Stimulated activated CD8-positive, alpha-beta memory T cell treated with anti-CD3 and anti-CD28 coated beads, Interleukin-4, amount 100 ng/mL, for 4 hours (primary cell): ENCODE results near the gene SORD.
"Not testable (repeated sequence)": the region's sequence is repeated elsewhere in the genome, so short reads cannot be mapped to it uniquely, and the experiment has no call there.

Experiments used
- DNase-seq, 2 donors: peaks; one replicate each; pipeline ENCODE4 v3.0.0-alpha.2; 2020; ENCODE audit warnings: low read depth in 2 of 2, low spot score in 1 of 2

Gene SORD

DNA sequence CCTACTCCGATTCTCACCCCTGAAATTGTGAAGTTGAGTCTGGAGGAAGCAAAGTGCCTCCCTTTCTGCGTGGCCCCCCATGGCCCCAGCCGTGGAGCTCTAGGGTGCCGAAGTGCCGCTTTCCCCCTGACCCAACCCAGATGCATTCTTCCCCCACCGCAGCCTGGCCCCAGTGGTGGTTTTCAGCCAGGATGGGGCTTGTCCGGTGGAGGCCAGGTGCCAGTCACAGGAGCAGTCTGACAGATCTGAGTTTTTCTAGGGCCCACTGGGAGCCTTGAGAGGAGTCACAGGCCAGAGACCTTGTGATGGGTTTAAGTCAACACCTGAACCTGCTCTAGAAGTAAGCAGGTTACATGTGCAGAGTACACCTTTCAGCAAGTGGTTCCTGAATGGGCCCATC, 39.3 kb downstream of the SORD start:
- DNase-seq = not testable (repeated sequence)

DNA sequence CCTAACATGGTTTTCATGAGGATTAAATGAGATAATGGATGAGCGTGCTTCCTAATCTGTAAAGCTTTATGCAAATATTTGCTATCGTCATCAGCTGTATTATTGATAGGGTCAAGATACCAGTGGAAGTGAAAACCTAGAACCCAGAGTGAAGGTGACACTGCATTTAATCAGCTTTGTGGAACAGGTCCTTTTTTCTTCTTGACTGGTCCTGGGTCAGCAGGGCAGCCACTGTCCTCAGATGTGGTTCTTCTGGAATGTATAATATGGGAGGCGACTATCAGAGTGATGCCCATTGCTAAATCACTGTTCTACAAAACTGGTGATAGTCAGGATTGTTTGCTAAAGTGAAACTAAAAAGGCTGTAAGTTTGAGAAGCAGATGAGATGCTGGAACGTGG, 41.4 kb downstream of the SORD start:
- DNase-seq = no peak

DNA sequence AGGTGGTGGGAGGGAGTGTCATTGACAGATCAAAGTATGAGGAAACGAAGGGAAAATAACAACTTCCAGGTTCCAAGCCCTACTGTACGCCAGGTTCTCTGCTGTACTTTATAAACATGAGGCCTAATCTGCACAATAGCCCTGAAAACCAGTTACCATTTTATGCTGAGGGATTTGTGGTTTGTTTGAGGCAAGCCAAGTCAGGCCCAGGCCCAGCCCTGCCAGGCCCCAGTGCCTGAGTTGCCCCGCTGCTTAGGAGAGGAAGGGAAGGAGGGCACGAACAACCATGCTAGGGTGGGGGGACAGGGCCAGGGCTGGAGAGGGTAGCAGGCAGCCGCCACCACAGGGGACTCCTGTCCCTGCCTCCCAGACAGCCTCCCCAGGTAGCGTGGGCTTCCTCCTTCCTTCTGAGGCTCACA, 47.0 kb downstream of the SORD start:
- not testable (repeated sequence) for DNase-seq

DNA sequence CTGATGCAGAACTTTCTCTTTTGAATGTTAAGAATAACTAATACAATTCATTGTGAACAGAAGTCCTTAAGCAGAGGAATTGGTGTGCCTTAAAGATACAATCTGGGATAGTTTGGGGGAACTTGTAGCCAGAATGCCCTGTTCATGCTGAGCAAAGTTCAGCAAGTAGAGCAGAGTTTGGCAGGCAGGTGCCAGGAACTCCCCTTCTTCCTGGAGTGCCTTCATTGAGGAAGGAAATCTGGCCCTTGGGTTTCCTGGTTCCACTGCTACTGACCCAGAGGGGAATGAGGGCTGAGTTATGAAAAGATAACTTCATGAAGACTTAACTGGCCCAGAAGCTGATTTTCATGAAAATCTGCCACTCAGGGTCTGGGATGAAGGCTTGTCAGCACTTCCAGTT, 50.6 kb downstream of the SORD start:
- DNase-seq = not testable (repeated sequence)

DNA sequence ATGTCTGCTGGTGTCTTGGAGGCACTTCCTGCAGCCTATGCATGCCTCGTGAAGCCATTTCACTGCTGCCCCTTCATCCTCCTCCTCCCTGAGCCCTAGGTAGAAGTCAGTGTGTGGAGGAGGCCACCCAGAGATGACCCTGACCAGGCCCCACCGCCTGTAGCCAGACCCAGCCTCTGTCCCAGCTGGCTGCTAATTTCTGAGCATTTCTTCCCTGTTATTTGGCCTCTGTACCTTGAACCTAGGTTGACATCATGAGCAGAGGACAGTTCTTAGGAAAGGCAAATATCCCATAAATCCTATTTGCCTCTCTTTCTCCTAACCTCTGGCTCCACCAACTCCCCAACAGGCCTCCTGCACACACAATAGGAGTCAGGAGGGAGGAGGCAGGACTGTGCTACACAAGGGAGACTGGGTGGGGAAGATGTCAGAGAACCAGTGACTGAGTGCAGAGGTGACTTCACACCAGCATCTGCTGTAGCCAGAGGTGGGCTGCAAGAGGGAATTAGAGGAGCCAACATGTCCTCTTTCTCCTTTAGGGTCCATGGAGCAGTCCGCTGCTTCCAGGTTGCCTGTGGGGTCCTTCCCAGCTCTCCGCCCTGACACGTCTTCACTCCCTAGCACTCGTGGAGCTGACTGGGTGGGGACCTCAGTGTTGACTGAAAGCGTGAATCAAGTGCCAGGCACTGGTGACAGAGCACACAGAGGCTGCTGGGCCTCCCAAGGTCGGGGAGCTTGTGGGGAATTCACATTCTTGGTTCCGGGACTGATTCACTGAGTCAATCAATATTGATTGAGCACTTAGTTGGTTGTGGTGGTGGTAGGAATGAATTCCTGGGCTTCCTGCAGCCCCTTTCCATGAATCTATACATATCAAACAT, 52.7 kb downstream of the SORD start:
- not testable (repeated sequence) for DNase-seq

DNA sequence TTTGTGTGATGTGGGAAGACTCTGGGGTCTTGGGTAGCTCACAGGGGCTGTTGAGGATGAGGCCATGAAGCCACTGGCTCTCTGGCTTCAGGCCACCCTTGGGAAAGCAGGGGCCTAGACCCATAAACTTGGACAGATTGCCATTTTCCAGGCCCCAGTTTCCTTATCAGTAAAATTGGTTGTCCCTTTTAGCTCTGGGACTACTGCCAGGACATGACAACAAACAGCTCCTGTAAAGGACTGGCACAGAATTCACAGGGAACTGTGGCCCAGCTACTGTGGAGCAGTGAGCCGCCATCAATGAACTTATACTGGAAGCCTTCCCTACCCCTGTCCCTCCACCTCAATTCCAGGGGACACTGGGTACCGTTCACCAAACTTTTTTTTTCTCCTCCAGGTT, 54.4 kb downstream of the SORD start:
- DNase-seq = not testable (repeated sequence)

DNA sequence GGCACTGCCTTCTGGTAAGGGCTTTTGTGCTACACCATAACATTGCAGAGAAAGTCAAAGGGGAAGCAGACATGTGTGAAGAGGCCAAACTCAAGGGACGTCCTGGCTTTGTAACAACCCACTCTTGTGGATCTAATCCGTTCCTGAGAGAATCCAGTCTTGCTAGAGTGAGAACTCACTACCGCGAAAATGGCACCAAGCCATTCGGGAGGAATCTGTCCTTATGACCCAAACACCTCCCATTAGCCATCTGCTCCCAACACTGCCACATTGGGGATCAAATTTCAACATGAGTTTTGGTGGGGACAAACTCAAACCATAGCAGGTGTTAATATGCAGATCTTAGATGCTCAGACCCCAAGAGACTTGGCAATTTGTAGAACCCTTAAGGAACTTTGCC, 56.2 kb downstream of the SORD start:
- not testable (repeated sequence) for DNase-seq

DNA sequence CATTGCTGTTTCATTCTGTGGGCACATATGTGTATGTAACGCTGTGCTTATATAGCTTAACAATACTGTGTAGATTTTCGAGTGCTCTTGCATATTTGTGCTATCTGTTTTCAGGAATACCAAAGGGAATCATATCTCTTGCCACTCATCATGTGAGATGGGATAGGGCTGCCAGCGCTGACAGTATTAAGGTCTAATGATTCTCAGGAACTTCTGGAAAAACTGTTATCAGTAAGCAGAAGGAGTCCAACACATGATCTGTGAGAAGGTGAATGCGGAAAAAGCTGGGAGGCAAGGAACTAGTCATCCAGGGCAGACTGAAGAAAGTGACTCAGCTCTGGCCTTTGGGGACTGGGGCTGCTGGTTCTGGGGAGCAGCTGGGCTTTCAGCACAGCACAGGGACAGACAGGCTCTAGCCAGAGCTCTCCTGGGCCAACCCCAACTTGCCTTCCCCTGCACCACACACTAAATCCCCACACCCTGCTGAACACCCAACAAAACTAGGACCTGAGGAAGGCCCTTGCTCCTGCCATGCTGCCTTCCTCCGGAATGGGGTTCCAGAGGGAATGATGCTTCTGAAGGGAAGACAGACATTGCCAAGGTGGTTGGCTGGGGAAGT, 56.7 kb downstream of the SORD start:
- DNase-seq = not testable (repeated sequence)

DNA sequence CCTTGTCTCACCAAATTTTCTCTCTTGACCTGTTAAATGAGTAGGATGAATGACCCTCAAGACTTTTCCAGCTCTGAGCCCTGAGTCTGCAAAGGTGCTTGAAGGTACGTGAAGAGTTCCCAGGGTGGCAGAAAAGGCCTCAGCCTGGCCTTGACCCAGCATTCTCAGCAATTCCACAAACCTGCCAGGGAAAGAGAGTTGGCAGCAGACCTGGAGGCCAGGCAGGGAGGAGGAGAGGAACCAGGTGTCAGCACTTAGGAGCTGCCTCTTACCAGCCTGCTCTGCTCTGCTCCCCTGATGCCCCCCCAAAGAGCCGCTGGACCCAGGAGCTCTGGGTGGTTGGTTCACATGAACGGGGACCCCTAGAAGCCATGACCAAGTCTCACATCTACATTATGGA, 57.6 kb downstream of the SORD start:
- not testable (repeated sequence) for DNase-seq

DNA sequence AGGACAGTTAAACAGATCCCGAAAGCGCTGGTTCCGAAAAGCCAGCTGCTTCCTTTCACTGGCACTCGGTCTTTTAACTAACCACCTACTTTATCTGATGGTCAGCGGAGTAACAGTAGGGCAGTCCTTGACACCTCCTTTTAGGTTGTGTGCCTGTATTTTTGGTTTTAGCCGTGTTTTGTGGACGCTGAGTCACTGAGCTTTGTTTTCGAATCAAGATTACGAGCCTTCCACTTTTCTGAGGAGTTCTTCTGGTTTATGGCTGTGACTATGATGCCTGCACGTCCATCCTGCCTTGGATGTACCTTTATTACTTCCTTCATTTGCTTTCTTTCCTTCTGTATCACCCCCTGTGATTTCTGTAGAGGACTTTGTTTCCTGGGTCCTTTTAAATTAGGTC, 59.4 kb downstream of the SORD start:
- not testable (repeated sequence) for DNase-seq

DNA sequence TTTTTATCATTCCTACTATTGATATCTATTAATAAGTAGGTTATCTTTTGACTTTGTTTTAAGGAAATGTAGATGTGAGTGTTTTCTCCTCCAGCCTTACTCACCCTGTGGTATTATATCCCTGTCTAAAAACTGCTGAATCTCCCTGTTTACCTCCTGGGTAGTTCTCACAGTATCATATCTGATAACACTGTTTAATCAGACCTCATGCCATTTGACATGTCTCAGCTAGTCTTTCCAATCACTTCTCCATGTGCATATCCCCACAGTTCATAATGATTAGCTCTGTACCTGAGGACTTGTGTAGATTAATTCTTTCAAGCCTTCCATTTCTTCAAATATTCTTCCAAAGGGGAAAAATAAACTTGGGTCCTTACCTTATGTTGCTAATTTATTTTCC, 60.2 kb downstream of the SORD start:
- no peak for DNase-seq

DNA sequence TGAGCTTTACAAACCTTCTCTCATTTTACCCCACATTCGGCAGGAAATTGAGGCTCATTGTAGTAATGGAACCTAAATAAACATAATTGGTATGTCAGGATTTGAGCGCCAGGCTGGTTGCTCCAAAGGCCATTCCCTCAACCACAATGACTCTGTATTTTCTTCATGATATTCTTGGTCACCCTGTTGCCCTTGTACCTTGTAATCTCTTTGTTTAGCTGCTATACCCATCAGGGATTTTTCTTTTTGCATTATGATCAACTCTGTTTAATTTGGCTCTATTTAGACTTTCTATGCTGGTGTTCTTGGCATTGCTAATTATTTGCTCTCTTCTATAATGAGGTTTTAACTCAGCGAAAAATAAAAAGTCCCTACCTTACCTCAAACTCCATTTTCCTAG, 61.2 kb downstream of the SORD start:
- DNase-seq = no peak

DNA sequence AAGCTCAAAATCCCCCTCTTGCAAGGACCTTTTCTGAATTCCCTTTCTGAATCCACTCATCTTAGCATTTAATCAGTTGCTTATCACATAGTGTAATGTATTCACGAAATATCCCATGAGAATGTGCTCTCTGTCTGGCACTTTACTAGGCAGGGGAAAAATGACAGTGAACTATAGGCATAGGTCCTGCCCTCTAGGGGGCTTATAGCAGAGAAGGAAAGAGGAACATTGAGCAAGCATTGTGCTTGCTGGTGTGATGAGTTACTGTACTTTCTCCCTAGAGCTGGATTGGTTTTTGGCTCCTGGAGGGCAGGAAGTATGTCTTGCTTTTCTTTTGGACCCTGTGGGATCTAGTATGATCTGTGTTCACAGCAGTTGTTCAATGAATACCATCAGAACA, 64.5 kb downstream of the SORD start:
- DNase-seq = no peak

DNA sequence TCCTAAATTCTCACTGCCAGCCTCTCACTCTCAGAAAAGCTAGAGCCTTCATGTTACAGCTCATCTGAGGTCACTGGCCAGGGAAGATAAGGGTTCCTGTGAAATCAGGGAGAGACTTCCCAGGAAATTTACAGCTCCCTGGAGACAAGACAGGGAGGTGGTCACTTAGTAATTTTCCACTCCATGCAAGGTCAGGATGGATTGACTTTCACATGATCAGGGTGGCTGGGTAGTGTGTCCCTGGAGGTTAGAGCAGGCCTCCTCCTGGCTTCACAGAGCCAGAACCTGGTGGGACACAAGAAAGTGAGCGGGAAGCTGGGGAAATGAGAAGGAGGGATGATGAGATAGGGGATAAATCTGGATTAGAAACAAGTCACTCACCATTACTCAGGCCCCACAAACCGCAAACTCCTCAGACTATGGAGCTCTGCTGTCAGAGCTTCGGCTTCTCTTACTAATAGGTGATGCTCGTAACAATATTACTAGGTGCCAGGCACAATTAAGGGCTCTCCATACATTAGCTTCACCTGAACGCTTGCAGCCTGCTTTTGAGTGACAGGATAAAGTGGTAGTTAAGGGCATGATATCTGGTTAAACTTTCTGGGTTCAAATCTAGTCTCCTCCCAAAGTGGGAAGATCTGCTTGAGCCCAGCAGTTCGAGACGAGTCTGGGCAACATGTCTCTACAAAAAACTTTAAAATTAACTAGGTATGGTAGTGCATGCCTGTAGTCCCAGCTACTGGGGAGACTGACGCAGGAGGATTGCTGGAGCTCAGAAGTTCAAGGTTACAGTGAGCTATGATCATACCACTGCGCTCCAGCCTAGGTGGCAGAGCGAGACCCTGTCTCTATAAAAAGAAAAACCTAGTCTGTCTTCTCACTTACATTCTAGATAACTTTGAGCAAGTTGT, 66.1 kb downstream of the SORD start:
- DNase-seq = no peak

DNA sequence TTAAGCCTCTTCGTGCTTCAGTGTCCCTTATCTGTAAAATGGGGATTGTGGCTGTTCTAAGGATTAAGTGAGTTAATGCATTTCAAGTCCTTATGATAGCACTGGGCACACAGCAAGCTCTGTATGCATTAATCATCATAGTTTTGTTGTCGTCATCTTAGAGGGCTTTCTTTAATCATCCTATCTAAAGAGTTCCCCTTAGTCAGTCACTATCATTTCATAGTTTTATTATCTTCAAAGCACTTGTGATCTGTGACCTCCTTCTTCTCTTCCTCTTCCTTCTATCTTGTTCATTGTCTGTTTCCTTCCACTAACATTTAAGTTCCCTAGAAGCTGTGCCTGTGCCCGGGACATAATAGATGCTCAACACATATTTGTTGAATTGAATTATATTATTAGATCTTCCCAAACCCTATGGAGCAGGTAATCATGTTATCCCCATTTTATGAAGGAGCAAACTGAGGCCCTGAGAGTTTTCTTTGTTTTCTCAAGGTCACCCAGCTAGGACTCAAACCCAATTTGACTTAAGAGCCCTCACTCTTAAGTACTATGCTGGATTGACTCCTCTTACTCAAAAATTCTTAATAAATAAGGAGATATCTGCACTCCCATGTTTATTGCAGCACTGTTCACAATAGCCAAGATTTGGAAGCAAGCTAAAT, 66.8 kb downstream of the SORD start:
- DNase-seq = no peak

DNA sequence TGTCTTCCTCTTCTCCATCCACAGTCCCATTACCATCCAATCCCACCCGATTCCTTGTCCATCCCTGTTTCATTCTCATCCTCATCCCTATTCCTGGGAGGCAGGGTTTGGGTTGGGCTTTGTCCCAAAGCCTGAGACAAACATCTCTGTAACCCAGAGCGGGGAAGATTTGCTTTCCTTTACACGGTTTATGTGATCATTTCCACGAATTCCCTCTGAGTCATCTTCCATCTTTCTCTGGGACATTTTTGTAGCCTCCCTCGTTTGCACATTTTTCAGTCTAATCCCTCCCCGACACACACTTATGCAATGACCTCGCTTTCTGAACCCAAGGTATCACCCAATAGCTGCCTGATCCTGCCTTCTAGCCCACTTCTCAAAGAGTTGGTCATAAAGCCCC, 68.2 kb downstream of the SORD start:
- no peak for DNase-seq

DNA sequence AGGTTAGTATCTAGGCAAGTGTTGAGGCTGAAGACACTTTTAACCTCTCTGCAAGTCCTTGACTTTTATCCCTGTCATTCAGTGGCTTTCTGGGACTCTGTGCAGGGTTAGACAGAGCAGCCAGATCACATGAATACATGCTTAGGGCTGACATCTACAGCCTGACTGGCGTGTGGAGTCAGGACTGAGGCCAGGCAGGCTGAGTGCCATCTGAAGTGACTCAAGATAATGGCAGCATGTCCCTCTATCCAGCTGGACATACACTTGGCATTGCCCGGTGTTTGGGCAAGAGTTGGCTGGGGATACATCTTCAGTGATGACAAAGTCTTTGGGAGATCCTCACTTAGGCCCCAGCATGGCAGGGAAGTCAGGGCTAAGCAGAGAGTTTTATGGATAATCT, 68.6 kb downstream of the SORD start:
- no peak for DNase-seq

DNA sequence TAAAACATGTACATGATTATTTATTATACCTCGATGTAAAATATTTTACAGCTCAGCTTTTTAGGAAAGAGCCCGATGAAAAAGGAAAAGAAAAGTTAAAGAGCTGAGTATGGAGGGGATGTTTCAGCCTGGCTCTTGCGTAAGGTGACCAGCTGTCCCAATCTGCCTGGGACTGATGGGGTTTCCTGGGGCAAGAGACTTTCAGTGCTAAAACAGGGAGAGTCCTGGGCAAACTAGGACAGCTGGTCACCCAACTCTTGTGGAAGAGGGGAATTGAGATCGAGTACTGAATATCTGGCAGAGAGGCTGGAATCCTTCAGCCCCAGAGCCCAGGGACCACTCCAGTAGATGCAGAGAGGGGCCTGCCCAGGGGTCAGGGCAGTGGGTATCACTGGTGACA, 70.0 kb downstream of the SORD start:
- no peak for DNase-seq

DNA sequence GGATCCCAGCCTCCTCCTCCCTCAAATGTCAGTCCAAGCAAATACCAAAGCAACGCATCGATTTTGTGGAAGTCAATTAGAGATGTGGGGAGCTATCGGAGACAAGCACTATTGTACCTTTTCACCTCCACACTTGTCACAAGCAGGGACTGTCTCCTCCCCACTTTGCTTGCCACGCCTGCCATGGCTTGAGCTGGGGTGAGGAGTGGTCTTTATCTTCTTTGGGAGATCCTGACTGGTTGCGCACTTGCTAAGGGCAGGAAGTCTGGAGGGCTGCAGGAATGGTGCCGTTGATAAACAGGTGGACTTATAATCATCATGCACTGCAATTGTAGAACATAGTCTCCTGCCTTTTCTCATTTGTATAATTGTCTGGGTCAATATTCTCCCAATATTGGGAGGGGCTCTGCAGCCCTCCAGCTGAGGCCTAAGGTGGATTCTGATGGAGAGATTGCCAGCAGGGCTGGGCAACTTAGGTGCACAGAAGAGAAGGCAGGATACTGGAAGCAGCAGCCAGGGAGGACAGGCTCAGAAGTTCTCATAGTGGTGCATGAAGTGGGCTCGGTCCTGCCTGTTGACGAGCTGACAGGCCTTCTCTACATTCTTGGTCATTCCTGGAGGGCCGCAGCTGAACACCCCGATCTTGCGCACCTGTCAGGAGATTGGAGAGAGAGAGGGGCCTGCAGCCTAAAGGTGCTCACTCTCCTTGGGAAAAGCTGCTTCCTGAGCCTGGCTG, 70.8 kb downstream of the SORD start:
- no peak for DNase-seq

DNA sequence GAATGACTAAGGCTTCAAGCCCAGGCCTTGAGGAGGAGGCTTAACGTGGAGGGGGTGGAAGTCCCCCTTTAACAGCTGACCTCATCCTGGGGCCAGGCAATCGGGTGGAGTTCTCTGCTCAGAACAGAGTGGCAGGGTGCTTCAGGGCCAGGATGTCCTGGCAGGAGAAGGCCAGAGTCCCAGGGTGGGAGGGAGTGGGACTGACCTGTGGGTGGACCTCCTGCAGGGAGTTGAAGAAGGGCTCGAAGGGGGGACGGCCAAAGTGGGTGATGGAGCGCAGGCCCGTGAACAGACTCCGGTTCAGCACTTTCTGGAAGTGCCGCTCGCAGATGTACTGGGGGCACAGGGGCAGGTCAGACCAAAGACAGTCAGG, 71.3 kb downstream of the SORD start:
- no peak for DNase-seq

DNA sequence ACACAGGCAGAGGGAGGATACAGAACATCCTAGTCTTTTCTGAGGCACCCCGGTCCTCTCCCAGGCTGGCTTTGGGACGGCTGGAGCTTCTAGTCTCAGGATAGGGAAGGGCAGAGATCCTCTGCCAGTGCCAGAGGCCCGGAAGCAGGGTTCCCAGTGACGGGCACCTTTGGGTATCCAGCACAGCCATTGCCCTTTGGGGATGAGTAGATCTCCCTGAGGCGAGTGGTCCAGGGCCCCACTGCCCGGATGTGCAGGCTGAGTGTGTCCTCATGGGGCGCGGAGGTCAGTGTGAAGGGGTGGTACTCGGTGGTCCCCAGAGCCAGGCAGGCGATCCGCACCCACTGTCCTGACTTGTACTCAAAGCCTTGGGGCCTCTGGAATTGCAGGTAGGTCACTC, 72.7 kb downstream of the SORD start:
- no peak for DNase-seq
